ENCODE measurements around the gene MAP4K5. TPM values are rescaled to one million over a fixed set of nuclear protein-coding genes. Genes with fewer than 3 reads are reported as not detected.

Gene MAP4K5
- total and polyA plus RNA-seq, 4 donors = 55.5 to 91.3 (median 66.7) TPM

Small RNAs within 50 kb of the gene (small RNA-seq; reads per million reads assigned to genes)
- gene RF00019 (ENCODE audit: low replicate concordance) = not detected
- gene SNRPGP1 (ENCODE audit: low replicate concordance) = not detected

Other genes with a start within 250 kb of the MAP4K5 start
- 10 to 100 TPM in 1 of 2 donors, 1 to 10 TPM in 1; 7.9 to 11.8 TPM for gene L2HGDH, start 220.3 kb downstream of the MAP4K5 start, total RNA-seq
- 1 to 10 TPM; 7.9 to 8.2 TPM for gene L2HGDH, start 220.3 kb downstream of the MAP4K5 start, polyA plus RNA-seq (ENCODE audit: insufficient read length in 2 of 2)
- 10 to 100 TPM in 1 of 2 donors, 1 to 10 TPM in 1; 6.4 to 11.7 TPM for gene DMAC2L, start 220.2 kb downstream of the MAP4K5 start, total RNA-seq
- 10 to 100 TPM; 29.7 to 36.4 TPM for gene DMAC2L, start 220.2 kb downstream of the MAP4K5 start, polyA plus RNA-seq (ENCODE audit: insufficient read length in 2 of 2)
- gene CDKL1, start 135.7 kb downstream of the MAP4K5 start, total RNA-seq = 10 to 100 TPM; 15.3 to 16.9 TPM
- 10 to 100 TPM; 13.2 to 14.9 TPM for gene CDKL1, start 135.7 kb downstream of the MAP4K5 start, polyA plus RNA-seq (ENCODE audit: insufficient read length in 2 of 2)
- gene ATL1, start 27.6 kb upstream of the MAP4K5 start, total RNA-seq = 10 to 100 TPM; 24.7 to 93.4 TPM
- gene ATL1, start 27.6 kb upstream of the MAP4K5 start, polyA plus RNA-seq (ENCODE audit: insufficient read length in 2 of 2) = 10 to 100 TPM; 65.5 to 95.9 TPM
- 10 to 100 TPM; 25.8 to 30.2 TPM for gene SAV1, start 135.7 kb upstream of the MAP4K5 start, total RNA-seq
- 10 to 100 TPM; 20.7 to 26.6 TPM for gene SAV1, start 135.7 kb upstream of the MAP4K5 start, polyA plus RNA-seq (ENCODE audit: insufficient read length in 2 of 2)